CD14-positive monocyte (primary cell): ENCODE data around the gene TEC. TPM values are rescaled to one million over a fixed set of nuclear protein-coding genes. Genes with fewer than 3 reads are reported as not detected.
A peak's percentile ranks its signal among the peaks of the same experiment; 100 is the strongest.

Experiments
- DNase-seq, 3 donors: peaks; one replicate each; pipeline ENCODE4 v3.0.0-alpha.2; 2011 to 2022
- H2AFZ ChIP-seq: 2 replicates; pipeline ENCODE4 v1.6.0; 2012; ENCODE audit warnings: mild to moderate bottlenecking, low read depth, low read length, inconsistent platforms; ENCODE audit not compliant: insufficient read depth, poor library complexity, severe bottlenecking
- H3K27ac ChIP-seq, 2 donors: 1 replicate in 1 of 2; 2 replicates in 1 of 2; pipeline ENCODE4 v1.5.1; 2012 to 2013; ENCODE audit warnings: low read length in 2 of 2, control low read depth in 1 of 2, inconsistent platforms in 1 of 2, low read depth in 1 of 2, mild to moderate bottlenecking in 1 of 2
- H3K27me3 ChIP-seq, 2 donors: one replicate each; pipeline versions ENCODE4 v1.6.0 to v1.6.1; 2011 to 2013; ENCODE audit warnings: low read length in 2 of 2; ENCODE audit not compliant: control insufficient read depth in 2 of 2, insufficient read depth in 2 of 2
- H3K36me3 ChIP-seq, 2 donors: replicated peaks in 1 of 2; 1 replicate in 1 of 2; 2 replicates in 1 of 2; pipeline versions ENCODE4 v1.5.1 to v1.6.1; 2012 to 2013; ENCODE audit warnings: low read length in 2 of 2, control low read depth in 1 of 2, inconsistent platforms in 1 of 2, mild to moderate bottlenecking in 1 of 2; ENCODE audit not compliant: insufficient read depth in 2 of 2, control insufficient read depth in 1 of 2
- H3K4me1 ChIP-seq, 2 donors: 1 replicate in 1 of 2; 2 replicates in 1 of 2; pipeline versions ENCODE4 v1.5.1 to v1.6.1; 2012 to 2013; ENCODE audit warnings: low read length in 2 of 2, control low read depth in 1 of 2, inconsistent platforms in 1 of 2, mild to moderate bottlenecking in 1 of 2, moderate library complexity in 1 of 2; ENCODE audit not compliant: insufficient read depth in 2 of 2, control insufficient read depth in 1 of 2
- H3K4me2 ChIP-seq: replicated peaks from 2 replicates; pipeline ENCODE3; 2012; ENCODE audit warnings: low read length, moderate library complexity, mild to moderate bottlenecking; ENCODE audit not compliant: poor library complexity, severe bottlenecking; ENCODE audit errors: extremely low read depth
- H3K4me3 ChIP-seq, 3 experiments: fragments of 200-600 bp in 1 of 3; sonication (generic) in 1 of 3; replicated peaks in 1 of 3; 1 replicate in 2 of 3; 2 replicates in 1 of 3; pipeline ENCODE4 v1.5.1; 2011 to 2013; ENCODE audit warnings: low read length in 3 of 3, mild to moderate bottlenecking in 3 of 3, control low read depth in 2 of 3, low read depth in 2 of 3, inconsistent platforms in 1 of 3, moderate library complexity in 1 of 3
- H3K79me2 ChIP-seq: 2 replicates; pipeline ENCODE4 v1.6.0; 2012; ENCODE audit warnings: mild to moderate bottlenecking, control low read depth, inconsistent platforms, low read length, moderate library complexity; ENCODE audit not compliant: insufficient read depth
- H3K9ac ChIP-seq: 2 replicates; pipeline ENCODE4 v1.6.0; 2017; ENCODE audit warnings: low read length, mild to moderate bottlenecking; ENCODE audit not compliant: insufficient read depth, poor library complexity, severe bottlenecking
- H3K9me3 ChIP-seq, 2 donors: replicated peaks in 1 of 2; 1 replicate in 1 of 2; 2 replicates in 1 of 2; pipeline versions ENCODE4 v1.5.1 to v1.6.1; 2012 to 2013; ENCODE audit warnings: low read length in 2 of 2, control low read depth in 1 of 2; ENCODE audit not compliant: control insufficient read depth in 1 of 2, insufficient read depth in 1 of 2
- H4K20me1 ChIP-seq: 2 replicates; pipeline ENCODE4 v1.6.0; 2012; ENCODE audit warnings: mild to moderate bottlenecking, low read length, control low read depth, moderate library complexity; ENCODE audit not compliant: insufficient read depth
- H3K27ac Mint-ChIP-seq, 7 donors: one replicate each; pipeline ENCODE4 v1.8.0; 2020; ENCODE audit warnings: mild to moderate bottlenecking in 7 of 7, mixed read lengths in 7 of 7, moderate library complexity in 6 of 7, inconsistent platforms in 2 of 7
- H3K27me3 Mint-ChIP-seq, 3 donors: one replicate each; pipeline ENCODE4 v1.8.0; 2021 to 2022; ENCODE audit warnings: low read depth in 3 of 3, mild to moderate bottlenecking in 3 of 3, mixed read lengths in 3 of 3, moderate library complexity in 3 of 3, inconsistent platforms in 1 of 3
- H3K36me3 Mint-ChIP-seq, 2 donors: one replicate each; pipeline ENCODE4 v1.8.0; 2020; ENCODE audit warnings: mixed read lengths in 2 of 2, inconsistent platforms in 1 of 2, mild to moderate bottlenecking in 1 of 2
- H3K4me1 Mint-ChIP-seq: one replicate; pipeline ENCODE4 v1.8.0; 2020; ENCODE audit warnings: mild to moderate bottlenecking, mixed read lengths
- H3K4me3 Mint-ChIP-seq, 2 donors: one replicate each; pipeline ENCODE4 v1.8.0; 2020; ENCODE audit warnings: mild to moderate bottlenecking in 2 of 2, mixed read lengths in 2 of 2, moderate library complexity in 1 of 2
- H3K9me3 Mint-ChIP-seq, 7 donors: one replicate each; pipeline ENCODE4 v1.8.0; 2020 to 2022; ENCODE audit warnings: mixed read lengths in 7 of 7, mild to moderate bottlenecking in 6 of 7, moderate library complexity in 6 of 7, inconsistent platforms in 2 of 7
- WGBS: methylation state at CpG from one replicate; pipeline ENCODE4 v1.1.5; 2013; ENCODE audit warnings: missing lambda C conversion rate; ENCODE audit not compliant: insufficient coverage; 5-methylcytosine and 5-hydroxymethylcytosine counted together
- intact Hi-C, 2 donors: fragments of 100-400 bp; cut with micrococcal nuclease; formaldehyde crosslinking; loops; one replicate each; pipeline versions ENCODE4 v1.15.0 to v1.15.1; 2023
- polyA plus RNA-seq, 3 donors: library from polyadenylated mRNA; depleted of rRNA in 1 of 3; unstranded in 2 of 3; stranded (reverse) in 1 of 3; fragments of 300-500 nt in 2 of 3; fragments of >200 nt in 1 of 3; fragmentation: Illumina TruSeq in 2 of 3; gene quantifications; 1 replicate in 2 of 3; 2 replicates in 1 of 3; pipeline ENCODE4 v1.2.3, GENCODE V29; 2012 to 2021
- TF ChIP-seq, protein P1 (sequence below): fragments of 200-600 bp; IDR thresholded peaks from one replicate; pipeline ENCODE4 v1.8.0; 2022; ENCODE audit warnings: antibody characterized with exemption, mild to moderate bottlenecking

TEC gene
- polyA plus RNA-seq, 3 donors, result 0.30 to 2.5 (median 0.73) TPM

DNA sequence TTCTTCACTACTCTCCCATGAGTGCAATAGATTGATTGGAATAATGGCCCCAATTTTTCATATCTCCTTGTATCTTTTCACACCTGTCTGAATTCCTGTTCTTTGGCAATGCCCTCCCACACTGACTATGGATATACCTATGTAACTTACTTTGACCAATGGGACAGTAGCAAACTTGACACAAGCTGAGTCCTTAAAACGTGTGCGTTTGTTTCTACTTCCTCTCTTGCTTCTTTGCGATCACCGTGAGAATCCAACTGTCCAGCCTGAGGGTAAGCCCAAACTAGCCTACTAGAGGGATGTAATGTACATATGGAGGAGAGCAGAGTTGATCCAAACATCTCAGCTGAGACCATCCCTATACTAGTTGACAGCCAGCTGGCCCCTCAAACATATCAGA, 19.3 kb downstream of the TEC start:
- H2AFZ ChIP-seq, result no peak overlapping the region
- Mint-ChIP-seq H3K36me3 (peaks cover 10 to 18% of the 10 kb centered on the region in 2 donors), H3K9me3 (peaks cover 0 to 3% (median 0%) of the 10 kb centered on the region in 7 donors), H3K4me3 (no peak overlapping the region), H3K4me1 (peaks cover 50% of the 10 kb centered on the region), H3K27ac (peak overlapping the region in 1 of 7 donors; percentile 8), H3K27me3 (peaks cover 0 to 5% (median 0%) of the 10 kb centered on the region in 3 donors)
- TF ChIP-seq, protein P1, sequence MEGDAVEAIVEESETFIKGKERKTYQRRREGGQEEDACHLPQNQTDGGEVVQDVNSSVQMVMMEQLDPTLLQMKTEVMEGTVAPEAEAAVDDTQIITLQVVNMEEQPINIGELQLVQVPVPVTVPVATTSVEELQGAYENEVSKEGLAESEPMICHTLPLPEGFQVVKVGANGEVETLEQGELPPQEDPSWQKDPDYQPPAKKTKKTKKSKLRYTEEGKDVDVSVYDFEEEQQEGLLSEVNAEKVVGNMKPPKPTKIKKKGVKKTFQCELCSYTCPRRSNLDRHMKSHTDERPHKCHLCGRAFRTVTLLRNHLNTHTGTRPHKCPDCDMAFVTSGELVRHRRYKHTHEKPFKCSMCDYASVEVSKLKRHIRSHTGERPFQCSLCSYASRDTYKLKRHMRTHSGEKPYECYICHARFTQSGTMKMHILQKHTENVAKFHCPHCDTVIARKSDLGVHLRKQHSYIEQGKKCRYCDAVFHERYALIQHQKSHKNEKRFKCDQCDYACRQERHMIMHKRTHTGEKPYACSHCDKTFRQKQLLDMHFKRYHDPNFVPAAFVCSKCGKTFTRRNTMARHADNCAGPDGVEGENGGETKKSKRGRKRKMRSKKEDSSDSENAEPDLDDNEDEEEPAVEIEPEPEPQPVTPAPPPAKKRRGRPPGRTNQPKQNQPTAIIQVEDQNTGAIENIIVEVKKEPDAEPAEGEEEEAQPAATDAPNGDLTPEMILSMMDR, result no peak
- no peak overlapping the region for H3K27ac ChIP-seq
- peaks cover 9 to 16% of the 10 kb centered on the region in 2 donors for H3K4me1 ChIP-seq
- H3K9ac ChIP-seq, result no peak overlapping the region
- intact Hi-C loops, result no loop called here
- H3K9me3 ChIP-seq, result no peaks in the 10 kb centered on the region
- no peaks in the 10 kb centered on the region for H3K36me3 ChIP-seq
- no CpG with 5 or more reads among the region's 4 CpGs for WGBS
- H3K27me3 ChIP-seq, result no peaks in the 10 kb centered on the region
- H3K4me2 ChIP-seq, result no peak overlapping the region
- H4K20me1 ChIP-seq, result peaks cover 4% of the 10 kb centered on the region
- no peak for DNase-seq
- H3K79me2 ChIP-seq, result peaks cover 96% of the 10 kb centered on the region
- no peak overlapping the region for H3K4me3 ChIP-seq

DNA sequence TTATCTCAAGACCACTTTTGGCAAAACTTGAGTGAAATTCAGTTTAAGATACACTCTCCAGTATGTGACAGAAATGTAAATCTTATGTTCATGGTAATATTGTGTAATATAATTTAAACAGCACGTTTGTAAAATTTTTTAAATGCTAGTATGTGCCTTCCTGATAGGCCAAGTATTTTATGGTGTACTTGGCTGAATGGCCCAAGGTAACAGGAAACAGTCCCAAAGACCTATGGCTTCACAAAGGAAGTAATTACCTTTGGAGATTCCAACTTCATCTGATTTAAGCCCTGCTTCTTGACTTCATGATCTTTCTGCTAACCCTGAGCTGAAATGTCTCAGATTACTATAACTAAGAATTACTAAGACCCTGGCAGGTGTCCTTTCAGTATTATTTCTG, 20.3 kb downstream of the TEC start:
- H3K27me3 Mint-ChIP-seq, result peaks cover 0 to 3% (median 0%) of the 10 kb centered on the region in 3 donors
- peaks cover 4% of the 10 kb centered on the region for H4K20me1 ChIP-seq
- H3K27me3 ChIP-seq, result no peaks in the 10 kb centered on the region
- H3K9me3 Mint-ChIP-seq, result peaks cover 0 to 3% (median 0%) of the 10 kb centered on the region in 7 donors
- no peak overlapping the region for H3K9ac ChIP-seq
- peaks cover 6 to 12% of the 10 kb centered on the region in 2 donors for H3K36me3 Mint-ChIP-seq
- peaks cover 96% of the 10 kb centered on the region for H3K79me2 ChIP-seq
- no peak overlapping the region for H3K27ac ChIP-seq
- DNase-seq, result no peak
- H3K27ac Mint-ChIP-seq, result no peak overlapping the region
- TF ChIP-seq, protein P1, result no peak
- H3K4me2 ChIP-seq, result no peak overlapping the region
- no peaks in the 10 kb centered on the region for H3K36me3 ChIP-seq
- no peaks in the 10 kb centered on the region for H3K9me3 ChIP-seq
- intact Hi-C loops, result no loop called here
- peaks cover 9 to 17% of the 10 kb centered on the region in 2 donors for H3K4me1 ChIP-seq
- WGBS, result no CpG with 5 or more reads among the region's 1 CpG
- H3K4me1 Mint-ChIP-seq, result peaks cover 50% of the 10 kb centered on the region
- no peak overlapping the region for H2AFZ ChIP-seq
- no peak overlapping the region for H3K4me3 ChIP-seq
- H3K4me3 Mint-ChIP-seq, result no peak overlapping the region
